Esophagus squamous epithelium (tissue), 5 donors: ENCODE data around the gene C9orf153. TPM values are rescaled to one million over a fixed set of nuclear protein-coding genes. Genes with fewer than 3 reads are reported as not detected.

ENCODE experiments used
- DNase-seq: peaks from one replicate; lab custom pipeline; 2025; lab: John Stamatoyannopoulos, UW
- H3K27ac ChIP-seq, 4 donors: fragments of 200-600 bp; sonication (generic); one replicate each; pipeline ENCODE4 v1.5.1; 2016 to 2019; ENCODE audit warnings: mild to moderate bottlenecking in 1 of 4
- H3K27me3 ChIP-seq, 4 donors: fragments of 200-600 bp; sonication (generic); 1 replicate in 3 of 4; 2 replicates in 1 of 4; pipeline versions ENCODE4 v1.5.1 to v1.6.0; 2017 to 2021; ENCODE audit warnings: antibody characterized with exemption in 1 of 4
- H3K36me3 ChIP-seq, 3 donors: fragments of 200-600 bp; sonication (generic); one replicate each; pipeline ENCODE4 v1.5.1; 2016 to 2019
- H3K4me1 ChIP-seq, 3 donors: fragments of 200-600 bp; sonication (generic); one replicate each; pipeline ENCODE4 v1.5.1; 2017 to 2019
- H3K4me3 ChIP-seq, 4 donors: fragments of 200-600 bp; sonication (generic); 1 replicate in 3 of 4; 2 replicates in 1 of 4; pipeline ENCODE4 v1.5.1; 2016 to 2019; ENCODE audit warnings: mild to moderate bottlenecking in 2 of 4, moderate library complexity in 1 of 4
- H3K9me3 ChIP-seq, 3 donors: fragments of 200-600 bp; sonication (generic); one replicate each; pipeline ENCODE4 v1.5.1; 2016 to 2019
- CTCF ChIP-seq, 6 experiments: fragments of 450-650 bp in 4 of 6; fragments of 200-600 bp in 2 of 6; sonication (generic) in 2 of 6; IDR thresholded peaks; one replicate each; pipeline ENCODE4 v1.5.1; 2016 to 2019; ENCODE audit warnings: antibody characterized with exemption in 6 of 6, mild to moderate bottlenecking in 4 of 6, moderate library complexity in 4 of 6
- POLR2A ChIP-seq, 4 donors: fragments of 450-650 bp; IDR thresholded peaks; one replicate each; pipeline ENCODE4 v1.6.1; 2017; ENCODE audit warnings: antibody characterized with exemption in 4 of 4, mild to moderate bottlenecking in 4 of 4, moderate library complexity in 3 of 4
- WGBS, 2 donors: methylation state at CpG; one replicate each; pipeline ENCODE4 v1.1.5; 2018; 5-methylcytosine and 5-hydroxymethylcytosine counted together
- intact Hi-C: fragments of 100-400 bp; cut with DNase I; formaldehyde crosslinking; loops from one replicate; pipeline ENCODE4 v1.15.0; 2022
- total RNA-seq, 4 donors: library from RNA; depleted of rRNA; stranded (reverse); fragments of >200 nt; gene quantifications; one replicate each; pipeline ENCODE4 v1.1.0, GENCODE V29; 2016
- donor health status: DM: yes; HTN: yes; CAD: no.

Gene C9orf153
- not detected for total RNA-seq

GRCh38 chr9:86259557-86259956 lies at the start of gene C9orf153:
C9orf153 (minus strand) TSS chr9:86259657; CDS start chr9:86229603, 30,054 bp downstream.
- Histone ChIP-seq H3K4me1 (no peaks in the 10 kb centered on the region), H3K27ac (no peak within 1 kb of the TSS), H3K36me3 (peaks cover 0 to 28% (median 0%) of the 10 kb centered on the region in 3 donors), H3K27me3 (no peaks in the 10 kb centered on the region), H3K4me3 (no peak within 1 kb of the TSS), H3K9me3 (no peaks in the 10 kb centered on the region)
- no peak for DNase-seq
- 93 to 94% methylated on average over 7 to 8 of the region's 8 CpGs for whole genome bisulfite sequencing, 2 donors
- no peak for TF ChIP-seq CTCF (IDR thresholded peaks at IDR 0.05)
- no peak for TF ChIP-seq POLR2A (IDR thresholded peaks at IDR 0.05)
- intact Hi-C loops = no loop called here

- Histone ChIP-seq H3K27me3 (no peaks in the 10 kb centered on the region), H3K36me3 (peaks cover 14 to 100% (median 45%) of the 10 kb centered on the region in 3 donors), H3K9me3 (no peaks in the 10 kb centered on the region), H3K4me1 (no peaks in the 10 kb centered on the region), H3K27ac (no peak overlapping the region), H3K4me3 (no peak overlapping the region)
- WGBS, 2 donors = 76 to 78% methylated on average over 1 of the region's 1 CpG
- intact Hi-C loops = no loop called here
- DNase-seq = no peak
- TF ChIP-seq POLR2A (IDR thresholded peaks at IDR 0.05) (no peak), CTCF (IDR thresholded peaks at IDR 0.05) (no peak)
Measured at GRCh38 chr9:86308687-86309086, 49.2 kb upstream of the C9orf153 start.

GRCh38 chr9:86304236-86304730 lies 44.8 kb upstream of the C9orf153 start:
- TF ChIP-seq POLR2A (IDR thresholded peaks at IDR 0.05) = no peak
- TF ChIP-seq CTCF (IDR thresholded peaks at IDR 0.05) = no peak
- WGBS, 2 donors = 58 to 65% methylated on average over 3 of the region's 3 CpGs
- H3K9me3 ChIP-seq = no peaks in the 10 kb centered on the region
- no peaks in the 10 kb centered on the region for H3K27me3 ChIP-seq
- peaks cover 20 to 100% (median 50%) of the 10 kb centered on the region in 3 donors for H3K36me3 ChIP-seq
- no peaks in the 10 kb centered on the region for H3K4me1 ChIP-seq
- H3K27ac ChIP-seq = no peak overlapping the region
- no peak for DNase-seq
- intact Hi-C loops = no loop called here
- no peak overlapping the region for H3K4me3 ChIP-seq

GRCh38 chr9:86303316-86303975 lies 44.0 kb upstream of the C9orf153 start:
- intact Hi-C loops = no loop called here
- no peaks in the 10 kb centered on the region for H3K27me3 ChIP-seq
- TF ChIP-seq CTCF (IDR thresholded peaks at IDR 0.05) (no peak), POLR2A (IDR thresholded peaks at IDR 0.05) (no peak)
- no peaks in the 10 kb centered on the region for H3K4me1 ChIP-seq
- no peak overlapping the region for H3K4me3 ChIP-seq
- no peak for DNase-seq
- H3K36me3 ChIP-seq = peaks cover 20 to 100% (median 57%) of the 10 kb centered on the region in 3 donors
- 42 to 62% methylated on average over 4 of the region's 4 CpGs for WGBS, 2 donors
- no peaks in the 10 kb centered on the region for H3K9me3 ChIP-seq
- H3K27ac ChIP-seq = no peak overlapping the region

- no peak for DNase-seq
- no peak for TF ChIP-seq POLR2A (IDR thresholded peaks at IDR 0.05)
- TF ChIP-seq CTCF (IDR thresholded peaks at IDR 0.05) = no peak
- Histone ChIP-seq H3K27me3 (no peaks in the 10 kb centered on the region), H3K4me1 (no peaks in the 10 kb centered on the region), H3K9me3 (no peaks in the 10 kb centered on the region), H3K4me3 (no peak overlapping the region), H3K27ac (no peak overlapping the region), H3K36me3 (peaks cover 11 to 100% (median 59%) of the 10 kb centered on the region in 3 donors)
- intact Hi-C loops = no loop called here
- 27 to 68% methylated on average over 1 of the region's 1 CpG for WGBS, 2 donors
Measured at GRCh38 chr9:86301686-86302085, 42.2 kb upstream of the C9orf153 start.
